Neural cell (in vitro differentiated cells): ENCODE results near the gene MPPED1.

Experiments used
- CTCF ChIP-seq: fragments of 450-650 bp; IDR thresholded peaks from 2 replicates; pipeline ENCODE4 v1.5.1; 2014; ENCODE audit warnings: antibody characterized with exemption, mild to moderate bottlenecking, moderate library complexity; ENCODE audit not compliant: poor library complexity, severe bottlenecking
- EZH2 ChIP-seq: fragments of 200-600, 300-800 bp; shearing (Covaris generic), sonication (generic); IDR thresholded peaks from 2 replicates; pipeline ENCODE4 v1.6.1; 2014; ENCODE audit warnings: antibody characterized with exemption, low read length, borderline replicate concordance, mild to moderate bottlenecking; ENCODE audit not compliant: insufficient read depth, poor library complexity, severe bottlenecking
- POLR2AphosphoS5 ChIP-seq: IDR thresholded peaks from 2 replicates; pipeline ENCODE4 v1.6.1; 2012
- RAD21 ChIP-seq: fragments of 450-650 bp; conservative IDR thresholded peaks from 2 replicates; pipeline ENCODE4 v1.6.1; 2014; ENCODE audit warnings: antibody characterized with exemption, mild to moderate bottlenecking, moderate library complexity
- REST ChIP-seq: IDR thresholded peaks from 2 replicates; pipeline ENCODE4 v1.6.1; 2012; ENCODE audit warnings: borderline replicate concordance
- TAF1 ChIP-seq: IDR thresholded peaks from 2 replicates; pipeline ENCODE4 v1.6.1; 2012; ENCODE audit warnings: low read depth

GRCh38 chr22:43491177-43491576 is 79.4 kb downstream of the MPPED1 start:
- no peak for TF ChIP-seq TAF1
- no peak for TF ChIP-seq CTCF
- no peak for TF ChIP-seq REST
- TF ChIP-seq POLR2AphosphoS5: no peak
- TF ChIP-seq EZH2: no peak
- TF ChIP-seq RAD21: no peak
